Esophagus muscularis mucosa (tissue), 4 donors: ENCODE measurements around the gene LRP2. TPM values are rescaled to one million over a fixed set of nuclear protein-coding genes. Genes with fewer than 3 reads are reported as not detected.

Experiments
- DNase-seq: peaks from one replicate; pipeline ENCODE4 v3.0.0-alpha.2; 2017; ENCODE audit errors: extremely low spot score
- H3K27ac ChIP-seq, 4 donors: fragments of 200-600 bp; sonication (generic); replicated peaks in 1 of 4; 1 replicate in 3 of 4; 2 replicates in 1 of 4; pipeline ENCODE4 v1.5.1; 2016 to 2019; ENCODE audit warnings: mild to moderate bottlenecking in 1 of 4
- H3K27me3 ChIP-seq, 4 donors: fragments of 200-600 bp; sonication (generic); one replicate each; pipeline versions ENCODE4 v1.5.1 to v1.6.0; 2016 to 2019
- H3K36me3 ChIP-seq, 4 donors: fragments of 200-600 bp; sonication (generic); one replicate each; pipeline ENCODE4 v1.5.1; 2016 to 2019
- H3K4me1 ChIP-seq, 4 donors: fragments of 200-600 bp; sonication (generic); one replicate each; pipeline ENCODE4 v1.5.1; 2016 to 2019
- H3K4me3 ChIP-seq, 4 donors: fragments of 200-600 bp; sonication (generic); 1 replicate in 2 of 4; 2 replicates in 2 of 4; pipeline ENCODE4 v1.5.1; 2016 to 2019; ENCODE audit warnings: mild to moderate bottlenecking in 4 of 4, moderate library complexity in 1 of 4
- H3K9me3 ChIP-seq, 4 donors: fragments of 200-600 bp; sonication (generic); 1 replicate in 3 of 4; 2 replicates in 1 of 4; pipeline ENCODE4 v1.5.1; 2016 to 2019
- CTCF ChIP-seq, 3 experiments: fragments of 200-600 bp in 2 of 3; fragments of 450-650 bp in 1 of 3; sonication (generic) in 2 of 3; IDR thresholded peaks; one replicate each; pipeline ENCODE4 v1.5.1; 2017 to 2019; ENCODE audit warnings: antibody characterized with exemption in 3 of 3, mild to moderate bottlenecking in 2 of 3, moderate library complexity in 1 of 3
- EP300 ChIP-seq: sonication (generic); formaldehyde crosslinking; IDR thresholded peaks from one replicate; pipeline ENCODE4 v1.6.1; 2017; ENCODE audit warnings: antibody characterized with exemption
- POLR2A ChIP-seq: fragments of 450-650 bp; IDR thresholded peaks from one replicate; pipeline ENCODE4 v1.6.1; 2017; ENCODE audit warnings: antibody characterized with exemption, moderate library complexity, mild to moderate bottlenecking, low read depth
- POLR2AphosphoS5 ChIP-seq, 2 donors: sonication (generic); formaldehyde crosslinking; IDR thresholded peaks; one replicate each; pipeline ENCODE4 v1.6.1; 2017; ENCODE audit warnings: antibody characterized with exemption in 2 of 2
- whole genome bisulfite sequencing: methylation state at CpG from one replicate; pipeline ENCODE4 v1.1.5; 2018; 5-methylcytosine and 5-hydroxymethylcytosine counted together
- intact Hi-C: fragments of 100-400 bp; cut with DNase I; formaldehyde crosslinking; loops from one replicate; pipeline ENCODE4 v1.15.1; 2023
- total RNA-seq, 4 donors: library from RNA; depleted of rRNA; stranded (reverse); fragments of >200 nt; gene quantifications; one replicate each; pipeline versions ENCODE4 v1.1.0 to v1.2.1, GENCODE V29; 2016

The LRP2 gene
- total RNA-seq, 4 donors from 2014 or later: not detected

- Histone ChIP-seq H3K36me3 (no peaks in the 10 kb centered on the region), H3K9me3 (no peaks in the 10 kb centered on the region), H3K4me1 (no peaks in the 10 kb centered on the region), H3K27me3 (no peaks in the 10 kb centered on the region), H3K4me3 (no peak overlapping the region), H3K27ac (no peak overlapping the region)
- WGBS: 76% methylated on average over 9 of the region's 9 CpGs
- no peak for DNase-seq
- TF ChIP-seq POLR2AphosphoS5 (IDR thresholded peaks at IDR 0.05): no peak
- no peak for TF ChIP-seq EP300
- TF ChIP-seq POLR2A: no peak
- no peak for TF ChIP-seq CTCF (IDR thresholded peaks at IDR 0.05)
- intact Hi-C loops: no loop called here
Measured at GRCh38 chr2:169294001-169294675, 68.2 kb downstream of the LRP2 start.

- DNase-seq: no peak
- H3K27ac ChIP-seq: no peak overlapping the region
- H3K27me3 ChIP-seq: no peaks in the 10 kb centered on the region
- no peaks in the 10 kb centered on the region for H3K4me1 ChIP-seq
- no peaks in the 10 kb centered on the region for H3K9me3 ChIP-seq
- TF ChIP-seq EP300: no peak
- TF ChIP-seq POLR2A: no peak
- no peak for TF ChIP-seq CTCF (IDR thresholded peaks at IDR 0.05)
- TF ChIP-seq POLR2AphosphoS5 (IDR thresholded peaks at IDR 0.05): no peak
- H3K4me3 ChIP-seq: no peak overlapping the region
- H3K36me3 ChIP-seq: no peaks in the 10 kb centered on the region
- intact Hi-C loops: no loop called here
- WGBS: 48% methylated on average over 2 of the region's 2 CpGs
Measured at GRCh38 chr2:169291517-169291916, 70.8 kb downstream of the LRP2 start.

- H3K4me1 ChIP-seq: no peaks in the 10 kb centered on the region
- WGBS: 61% methylated on average over 3 of the region's 3 CpGs
- H3K27me3 ChIP-seq: no peaks in the 10 kb centered on the region
- intact Hi-C loops: no loop called here
- no peaks in the 10 kb centered on the region for H3K36me3 ChIP-seq
- no peak overlapping the region for H3K4me3 ChIP-seq
- no peaks in the 10 kb centered on the region for H3K9me3 ChIP-seq
- H3K27ac ChIP-seq: no peak overlapping the region
- DNase-seq: no peak
- TF ChIP-seq POLR2AphosphoS5 (IDR thresholded peaks at IDR 0.05): no peak
- no peak for TF ChIP-seq POLR2A
- TF ChIP-seq EP300: no peak
- no peak for TF ChIP-seq CTCF (IDR thresholded peaks at IDR 0.05)
Measured at GRCh38 chr2:169290433-169290832, 71.9 kb downstream of the LRP2 start.

GRCh38 chr2:169287666-169288065 is 74.7 kb downstream of the LRP2 start:
- intact Hi-C loops: no loop called here
- TF ChIP-seq POLR2A: no peak
- no peak for TF ChIP-seq CTCF (IDR thresholded peaks at IDR 0.05)
- TF ChIP-seq EP300: no peak
- TF ChIP-seq POLR2AphosphoS5 (IDR thresholded peaks at IDR 0.05): no peak
- H3K27me3 ChIP-seq: no peaks in the 10 kb centered on the region
- no peaks in the 10 kb centered on the region for H3K4me1 ChIP-seq
- H3K9me3 ChIP-seq: no peaks in the 10 kb centered on the region
- H3K27ac ChIP-seq: no peak overlapping the region
- no peak overlapping the region for H3K4me3 ChIP-seq
- no peak for DNase-seq
- H3K36me3 ChIP-seq: no peaks in the 10 kb centered on the region

GRCh38 chr2:169286624-169287231 is 75.6 kb downstream of the LRP2 start:
- TF ChIP-seq POLR2A (no peak), EP300 (no peak), POLR2AphosphoS5 (IDR thresholded peaks at IDR 0.05) (no peak), CTCF (IDR thresholded peaks at IDR 0.05) (no peak)
- no peaks in the 10 kb centered on the region for H3K36me3 ChIP-seq
- intact Hi-C loops: no loop called here
- no peak overlapping the region for H3K4me3 ChIP-seq
- H3K27ac ChIP-seq: no peak overlapping the region
- DNase-seq: no peak
- H3K27me3 ChIP-seq: no peaks in the 10 kb centered on the region
- H3K4me1 ChIP-seq: no peaks in the 10 kb centered on the region
- no peaks in the 10 kb centered on the region for H3K9me3 ChIP-seq
- 67% methylated on average over 4 of the region's 4 CpGs for WGBS
